HEK293 (cell line): ENCODE data around the gene RAB17.
"Not testable (repeated sequence)": the region's sequence is repeated elsewhere in the genome, so short reads cannot be mapped to it uniquely, and the experiment has no call there.

ENCODE experiments used
- CTCF ChIA-PET: fragments of 350-600 bp; formaldehyde crosslinking; extraction: SDS; loops from one replicate; lab custom pipeline; 2021; ENCODE audit warnings: antibody characterized with exemption; lab: Yijun Ruan, JAX
- POLR2A ChIA-PET: fragments of 300-600 bp; formaldehyde crosslinking; extraction: SDS; loops from one replicate; lab custom pipeline; 2020; ENCODE audit warnings: antibody characterized with exemption, inconsistent platforms; lab: Yijun Ruan, JAX
- H3K27ac ChIP-seq: fragments of 200-500 bp; sonication (Bioruptor generic); 2 replicates; pipeline ENCODE4 v1.5.1; 2014; ENCODE audit warnings: low read depth, low read length, control low read depth, inconsistent platforms; ENCODE audit errors: extremely low read depth
- H3K36me3 ChIP-seq, 2 experiments: fragments of 200-500 bp in 1 of 2; sonication (Bioruptor generic) in 1 of 2; 1 replicate in 1 of 2; 2 replicates in 1 of 2; pipeline ENCODE4 v1.5.1; 2014 to 2017; ENCODE audit warnings: inconsistent platforms in 2 of 2, low read length in 2 of 2; ENCODE audit not compliant: control insufficient read depth in 2 of 2, insufficient read depth in 1 of 2
- H3K4me1 ChIP-seq: fragments of 200-500 bp; sonication (Bioruptor generic); 2 replicates; pipeline ENCODE4 v1.5.1; 2014; ENCODE audit warnings: mild to moderate bottlenecking, low read length, inconsistent platforms; ENCODE audit not compliant: control insufficient read depth, insufficient read depth
- H3K4me3 ChIP-seq: 2 replicates; pipeline ENCODE4 v1.5.1; 2011; ENCODE audit warnings: low read depth, mild to moderate bottlenecking, control low read depth, low read length, moderate library complexity
- H3K9me3 ChIP-seq: fragments of 200-500 bp; sonication (Bioruptor generic); 2 replicates; pipeline ENCODE4 v1.5.1; 2014; ENCODE audit warnings: low read depth, low read length, inconsistent platforms; ENCODE audit not compliant: control insufficient read depth, insufficient read depth
- HOXA7 ChIP-seq: sonication (generic); formaldehyde crosslinking; IDR thresholded peaks from 2 replicates; pipeline ENCODE4 v1.8.1; 2022; ENCODE audit warnings: missing genetic modification reagents, borderline replicate concordance
- HOXD13 ChIP-seq: sonication (generic); formaldehyde crosslinking; IDR thresholded peaks from 2 replicates; pipeline ENCODE4 v1.8.0; 2022; ENCODE audit warnings: missing genetic modification reagents, borderline replicate concordance
- KLF10 ChIP-seq: fragments of 450-650 bp; IDR thresholded peaks from 2 replicates; pipeline ENCODE4 v1.5.1; 2018; ENCODE audit warnings: missing biosample characterization, mild to moderate bottlenecking, missing genetic modification characterization
- PRDM10 ChIP-seq: fragments of 450-650 bp; formaldehyde crosslinking; IDR thresholded peaks from 2 replicates; pipeline ENCODE4 v1.5.1; 2016; ENCODE audit warnings: missing biosample characterization, missing genetic modification characterization
- ZNF19 ChIP-seq: fragments of 450-650 bp; formaldehyde crosslinking; IDR thresholded peaks from 2 replicates; pipeline ENCODE4; 2016; ENCODE audit warnings: missing biosample characterization, missing genetic modification characterization, low read depth
- ZNF2 ChIP-seq: fragments of 450-650 bp; formaldehyde crosslinking; IDR thresholded peaks from 2 replicates; pipeline ENCODE4 v1.5.1; 2016; ENCODE audit warnings: missing biosample characterization, missing genetic modification characterization
- ZNF223 ChIP-seq: fragments of 450-650 bp; formaldehyde crosslinking; IDR thresholded peaks from 2 replicates; pipeline ENCODE4 v1.5.1; 2016; ENCODE audit warnings: missing biosample characterization, missing genetic modification characterization
- ZNF362 ChIP-seq: fragments of 450-650 bp; formaldehyde crosslinking; IDR thresholded peaks from 2 replicates; pipeline ENCODE4 v1.5.1; 2016; ENCODE audit warnings: missing biosample characterization, missing genetic modification characterization
- ZNF529 ChIP-seq: fragments of 450-650 bp; formaldehyde crosslinking; IDR thresholded peaks from 2 replicates; pipeline ENCODE4 v1.5.1; 2017; ENCODE audit warnings: missing genetic modification characterization, missing biosample characterization; ENCODE audit not compliant: insufficient replicate concordance
- ZNF654 ChIP-seq: fragments of 450-650 bp; formaldehyde crosslinking; IDR thresholded peaks from 2 replicates; pipeline ENCODE4 v1.5.1; 2016; ENCODE audit warnings: low read depth, missing biosample characterization, missing genetic modification characterization
- ZNF664 ChIP-seq: fragments of 450-650 bp; formaldehyde crosslinking; IDR thresholded peaks from 2 replicates; pipeline ENCODE4 v1.5.1; 2016; ENCODE audit warnings: missing biosample characterization, missing genetic modification characterization
- ZNF777 ChIP-seq: fragments of 450-650 bp; formaldehyde crosslinking; IDR thresholded peaks from 2 replicates; pipeline ENCODE4 v1.5.1; 2017; ENCODE audit warnings: missing biosample characterization, missing genetic modification characterization, borderline replicate concordance

Gene RAB17

GRCh38 chr2:237613679-237614078, 23.1 kb upstream of the RAB17 start:
- Histone ChIP-seq H3K4me3 (no peak overlapping the region), H3K9me3 (no peaks in the 10 kb centered on the region), H3K36me3 (no peaks in the 10 kb centered on the region), H3K4me1 (no peaks in the 10 kb centered on the region), H3K27ac (no peak overlapping the region)
- CTCF ChIA-PET, result interaction anchor here (1.1 kb wide), 1 partner anchor 11 kb away, joined by 4 read pairs; no protein-coding TSS in a partner anchor
- TF ChIP-seq PRDM10 (tag by site-specific recombination) (no peak), KLF10 (tag by site-specific recombination) (no peak), ZNF362 (tag by site-specific recombination) (no peak), ZNF19 (tag by site-specific recombination) (no peak), ZNF223 (tag by site-specific recombination) (no peak), ZNF777 (tag by site-specific recombination) (no peak), ZNF664 (tag by site-specific recombination) (no peak), ZNF529 (tag by site-specific recombination) (no peak), ZNF2 (tag by site-specific recombination) (no peak)
- POLR2A ChIA-PET, result no interaction called here

- Histone ChIP-seq H3K4me1 (no peaks in the 10 kb centered on the region), H3K4me3 (no peak overlapping the region), H3K9me3 (no peaks in the 10 kb centered on the region), H3K36me3 (no peaks in the 10 kb centered on the region), H3K27ac (no peak overlapping the region)
- TF ChIP-seq HOXA7 (CRISPR knock-in tag), result no peak
- ChIA-PET CTCF (interaction anchor here (0.6 kb wide), 1 partner anchor 184 kb away, joined by 3 read pairs; no protein-coding TSS in a partner anchor), POLR2A (no interaction called here)
Observed at GRCh38 chr2:237612527-237613357, 22.2 kb upstream of the RAB17 start.

GRCh38 chr2:237606522-237606921, 16.0 kb upstream of the RAB17 start:
- H3K9me3 ChIP-seq, H3K4me1 ChIP-seq, H3K27ac ChIP-seq, POLR2A ChIA-PET, H3K4me3 ChIP-seq, H3K36me3 ChIP-seq, CTCF ChIA-PET: not testable (repeated sequence)

GRCh38 chr2:237604960-237605359, 14.4 kb upstream of the RAB17 start:
- H3K4me1 ChIP-seq, result no peaks in the 10 kb centered on the region
- no peak overlapping the region for H3K4me3 ChIP-seq
- H3K36me3 ChIP-seq, result no peaks in the 10 kb centered on the region
- POLR2A ChIA-PET, result no interaction called here
- no peaks in the 10 kb centered on the region for H3K9me3 ChIP-seq
- H3K27ac ChIP-seq, result no peak overlapping the region
- CTCF ChIA-PET, result interaction anchor here (0.5 to 1.8 kb wide), 2 partner anchors 33 to 37 kb away, joined by 3 to 5 read pairs; no protein-coding TSS in a partner anchor
- TF ChIP-seq ZNF654, result peak; percentile 34
- TF ChIP-seq HOXD13, result no peak
